Pulmonary artery endothelial cell (primary cell): ENCODE data around the gene CYP2C19. TPM values are rescaled to one million over a fixed set of nuclear protein-coding genes. Genes with fewer than 3 reads are reported as not detected.
"Not testable (repeated sequence)": the region's sequence is repeated elsewhere in the genome, so short reads cannot be mapped to it uniquely, and the experiment has no call there.

Source experiments
- DNase-seq: peaks from one replicate; pipeline ENCODE4 v3.0.0-alpha.2; 2011; ENCODE audit warnings: low read depth, low spot score
- total RNA-seq: library from RNA; depleted of rRNA; stranded (reverse); fragments of >200 nt; gene quantifications from 2 replicates; pipeline ENCODE4 v1.2.3, GENCODE V29; 2014

Gene CYP2C19
- total RNA-seq, 1 donor from 2014 or later: not detected

DNA sequence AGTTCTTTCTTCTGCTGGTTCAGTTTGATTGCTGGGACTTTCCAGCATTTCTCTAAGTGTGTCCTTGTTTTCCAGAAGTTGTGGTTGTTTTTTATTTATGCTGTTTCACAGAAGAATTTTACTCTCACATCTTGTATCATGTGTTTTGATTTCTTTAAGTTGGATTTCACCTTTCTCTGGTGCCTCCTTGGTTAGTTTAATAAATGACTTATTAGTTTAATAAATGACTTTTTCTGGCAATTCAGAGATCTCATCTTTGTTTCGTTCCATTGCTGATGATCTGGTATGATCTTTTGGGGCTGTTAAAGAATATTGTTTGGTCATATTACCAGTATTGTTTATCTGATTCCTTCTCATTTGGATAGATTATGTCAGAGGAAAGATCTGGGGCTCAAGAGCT is 116.2 kb downstream of the CYP2C19 start:
- no peak for DNase-seq

- DNase-seq: no peak
Measured at GRCh38 chr10:94879214-94879613, 116.7 kb downstream of the CYP2C19 start.

- DNase-seq: no peak
Measured at GRCh38 chr10:94889123-94889522, 126.6 kb downstream of the CYP2C19 start.

GRCh38 chr10:94890264-94891022 is 128.0 kb downstream of the CYP2C19 start:
- no peak for DNase-seq

DNA sequence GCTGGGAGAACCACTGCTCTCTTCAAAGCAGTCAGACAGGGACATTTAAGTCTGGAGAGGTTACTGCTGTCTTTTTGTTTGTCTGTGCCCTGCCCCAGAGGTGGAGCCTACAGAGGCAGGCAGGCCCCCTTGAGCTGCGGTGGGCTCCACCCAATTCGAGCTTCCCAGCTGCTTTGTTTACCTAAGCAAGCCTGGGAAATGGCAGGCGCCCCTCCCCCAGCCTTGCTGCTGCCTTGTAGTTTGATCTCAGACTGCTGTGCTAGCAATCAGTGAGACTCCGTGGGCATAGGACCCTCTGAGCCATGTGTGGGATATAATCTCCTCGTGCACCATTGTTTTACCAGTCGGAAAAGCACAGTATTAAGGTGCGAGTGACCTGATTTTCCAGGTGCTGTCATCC is 135.9 kb downstream of the CYP2C19 start:
- DNase-seq: not testable (repeated sequence)

DNA sequence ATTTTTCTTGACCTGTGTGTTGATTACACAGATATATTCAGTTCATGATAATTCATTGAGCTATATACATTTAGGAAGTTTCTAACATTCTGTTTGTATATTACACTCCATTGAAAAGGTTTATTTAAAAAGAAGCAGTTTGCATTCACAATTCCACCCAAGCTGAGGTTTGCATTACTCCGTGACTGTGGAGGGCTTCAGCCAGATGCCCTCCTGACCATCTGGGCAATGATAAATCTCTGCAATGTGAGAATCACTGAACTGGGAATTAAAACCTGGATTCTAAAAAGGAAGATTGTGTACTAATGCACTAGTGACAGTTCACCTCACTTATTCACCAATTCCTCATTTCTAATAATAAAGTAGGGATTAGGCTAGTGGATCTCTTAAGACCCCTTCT is 139.6 kb downstream of the CYP2C19 start:
- no peak for DNase-seq

- no peak for DNase-seq
Measured at GRCh38 chr10:94902570-94902969, 140.1 kb downstream of the CYP2C19 start.

Other genes starting within 250 kb of the CYP2C19 start
- gene HELLS, start 216.9 kb upstream of the CYP2C19 start, total RNA-seq: 44.5 and 69.5 TPM in 2 replicates
- gene CYP2C18, start 79.0 kb upstream of the CYP2C19 start, total RNA-seq: not detected in 2 replicates
- not detected in 2 replicates for gene CYP2C9, start 176.0 kb downstream of the CYP2C19 start, total RNA-seq